SK-N-SH treated with all-trans-retinoic acid at 6 μM for 48 hours (cell line): ENCODE results near the gene KIF26A.

ENCODE experiments used
- BACH2 ChIP-seq: fragments of 250-450 bp; sonication (Bioruptor Pico); IDR thresholded peaks from 2 replicates; pipeline ENCODE4 v1.9.0; 2021; ENCODE audit warnings: mild to moderate bottlenecking, borderline replicate concordance
- RARB ChIP-seq: fragments of 250-450 bp; sonication (Bioruptor Pico); IDR thresholded peaks from 2 replicates; pipeline ENCODE4 v1.8.0; 2021; ENCODE audit warnings: mild to moderate bottlenecking, moderate library complexity
- ZFP3 ChIP-seq: fragments of 250-450 bp; sonication (Bioruptor Pico); IDR thresholded peaks from 2 replicates; pipeline ENCODE4 v1.5.0; 2020; ENCODE audit warnings: mild to moderate bottlenecking, moderate library complexity
- TF ChIP-seq, protein P1 (sequence below): fragments of 250-450 bp; sonication (Bioruptor Pico); IDR thresholded peaks from 2 replicates; pipeline ENCODE4 v1.8.0; 2020; ENCODE audit warnings: mild to moderate bottlenecking, moderate library complexity, borderline replicate concordance
- TF ChIP-seq, protein P2 (sequence below): fragments of 250-450 bp; sonication (Bioruptor Pico); IDR thresholded peaks from 2 replicates; pipeline ENCODE4 v1.8.0; 2021; ENCODE audit warnings: low read depth, mild to moderate bottlenecking, moderate library complexity, borderline replicate concordance

DNA sequence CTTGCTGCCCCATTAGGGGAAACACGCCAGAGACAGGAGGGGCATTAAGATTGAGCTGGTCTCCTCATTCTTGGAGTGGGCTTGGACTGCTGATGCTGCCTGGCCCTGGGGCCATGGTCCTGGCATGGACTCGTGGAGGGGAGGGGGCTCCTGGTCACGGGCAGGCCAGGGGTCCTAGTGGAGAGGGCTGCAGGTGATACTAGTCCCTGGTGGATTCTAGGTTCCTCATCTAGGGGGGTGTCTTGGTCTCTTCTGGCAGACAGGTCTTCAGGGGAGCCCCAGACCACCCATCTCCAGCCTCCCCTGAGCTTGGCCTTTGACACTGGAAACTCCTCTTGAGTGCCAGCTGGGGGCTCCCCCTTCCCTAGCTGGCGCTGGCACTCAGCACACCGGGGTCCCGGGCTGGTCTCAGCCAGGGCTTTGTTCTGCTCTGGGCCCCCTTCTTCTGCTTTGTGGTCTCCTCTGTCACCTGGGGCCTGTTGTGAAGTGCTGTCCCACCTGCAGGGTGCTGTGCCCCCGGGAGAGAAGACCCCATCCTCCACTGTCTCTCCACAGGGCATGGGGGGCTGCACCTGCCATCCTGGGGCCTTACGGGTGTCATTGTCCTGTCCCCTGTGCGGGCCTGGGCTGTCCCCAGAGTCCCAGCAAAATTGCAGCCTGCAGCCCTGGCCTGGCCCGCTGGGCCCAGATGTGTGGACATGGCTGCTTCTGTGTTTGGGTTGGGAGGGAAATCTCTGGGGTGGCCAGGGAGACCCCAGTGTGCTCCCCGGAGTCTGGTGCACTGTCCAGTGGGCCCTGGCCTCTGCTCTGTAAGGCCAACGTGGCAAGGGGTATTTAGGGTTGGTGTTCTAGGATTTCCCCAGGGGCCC, 2.3 kb downstream of the KIF26A start:
- TF ChIP-seq RARB (no peak), ZFP3 (no peak), BACH2 (no peak)
- TF ChIP-seq, protein P1, sequence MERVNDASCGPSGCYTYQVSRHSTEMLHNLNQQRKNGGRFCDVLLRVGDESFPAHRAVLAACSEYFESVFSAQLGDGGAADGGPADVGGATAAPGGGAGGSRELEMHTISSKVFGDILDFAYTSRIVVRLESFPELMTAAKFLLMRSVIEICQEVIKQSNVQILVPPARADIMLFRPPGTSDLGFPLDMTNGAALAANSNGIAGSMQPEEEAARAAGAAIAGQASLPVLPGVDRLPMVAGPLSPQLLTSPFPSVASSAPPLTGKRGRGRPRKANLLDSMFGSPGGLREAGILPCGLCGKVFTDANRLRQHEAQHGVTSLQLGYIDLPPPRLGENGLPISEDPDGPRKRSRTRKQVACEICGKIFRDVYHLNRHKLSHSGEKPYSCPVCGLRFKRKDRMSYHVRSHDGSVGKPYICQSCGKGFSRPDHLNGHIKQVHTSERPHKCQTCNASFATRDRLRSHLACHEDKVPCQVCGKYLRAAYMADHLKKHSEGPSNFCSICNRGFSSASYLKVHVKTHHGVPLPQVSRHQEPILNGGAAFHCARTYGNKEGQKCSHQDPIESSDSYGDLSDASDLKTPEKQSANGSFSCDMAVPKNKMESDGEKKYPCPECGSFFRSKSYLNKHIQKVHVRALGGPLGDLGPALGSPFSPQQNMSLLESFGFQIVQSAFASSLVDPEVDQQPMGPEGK (CRISPR knock-in tag), result no peak
- TF ChIP-seq, protein P2, sequence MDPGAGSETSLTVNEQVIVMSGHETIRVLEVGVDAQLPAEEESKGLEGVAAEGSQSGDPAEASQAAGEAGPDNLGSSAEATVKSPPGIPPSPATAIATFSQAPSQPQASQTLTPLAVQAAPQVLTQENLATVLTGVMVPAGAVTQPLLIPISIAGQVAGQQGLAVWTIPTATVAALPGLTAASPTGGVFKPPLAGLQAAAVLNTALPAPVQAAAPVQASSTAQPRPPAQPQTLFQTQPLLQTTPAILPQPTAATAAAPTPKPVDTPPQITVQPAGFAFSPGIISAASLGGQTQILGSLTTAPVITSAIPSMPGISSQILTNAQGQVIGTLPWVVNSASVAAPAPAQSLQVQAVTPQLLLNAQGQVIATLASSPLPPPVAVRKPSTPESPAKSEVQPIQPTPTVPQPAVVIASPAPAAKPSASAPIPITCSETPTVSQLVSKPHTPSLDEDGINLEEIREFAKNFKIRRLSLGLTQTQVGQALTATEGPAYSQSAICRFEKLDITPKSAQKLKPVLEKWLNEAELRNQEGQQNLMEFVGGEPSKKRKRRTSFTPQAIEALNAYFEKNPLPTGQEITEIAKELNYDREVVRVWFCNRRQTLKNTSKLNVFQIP (CRISPR knock-in tag), result no peak
